Ramos (cell line): ENCODE measurements around the gene PDGFD.
"Not testable (repeated sequence)": the region's sequence is repeated elsewhere in the genome, so short reads cannot be mapped to it uniquely, and the experiment has no call there.

ENCODE experiments used
- in situ Hi-C: fragments of 300-500 bp; cut with MboI; formaldehyde crosslinking; loops from one replicate; pipeline ENCODE4 v1.14.3; 2022; ENCODE audit warnings: low sequenced_read_pairs; ENCODE audit not compliant: unreplicated experiment

PDGFD gene

DNA sequence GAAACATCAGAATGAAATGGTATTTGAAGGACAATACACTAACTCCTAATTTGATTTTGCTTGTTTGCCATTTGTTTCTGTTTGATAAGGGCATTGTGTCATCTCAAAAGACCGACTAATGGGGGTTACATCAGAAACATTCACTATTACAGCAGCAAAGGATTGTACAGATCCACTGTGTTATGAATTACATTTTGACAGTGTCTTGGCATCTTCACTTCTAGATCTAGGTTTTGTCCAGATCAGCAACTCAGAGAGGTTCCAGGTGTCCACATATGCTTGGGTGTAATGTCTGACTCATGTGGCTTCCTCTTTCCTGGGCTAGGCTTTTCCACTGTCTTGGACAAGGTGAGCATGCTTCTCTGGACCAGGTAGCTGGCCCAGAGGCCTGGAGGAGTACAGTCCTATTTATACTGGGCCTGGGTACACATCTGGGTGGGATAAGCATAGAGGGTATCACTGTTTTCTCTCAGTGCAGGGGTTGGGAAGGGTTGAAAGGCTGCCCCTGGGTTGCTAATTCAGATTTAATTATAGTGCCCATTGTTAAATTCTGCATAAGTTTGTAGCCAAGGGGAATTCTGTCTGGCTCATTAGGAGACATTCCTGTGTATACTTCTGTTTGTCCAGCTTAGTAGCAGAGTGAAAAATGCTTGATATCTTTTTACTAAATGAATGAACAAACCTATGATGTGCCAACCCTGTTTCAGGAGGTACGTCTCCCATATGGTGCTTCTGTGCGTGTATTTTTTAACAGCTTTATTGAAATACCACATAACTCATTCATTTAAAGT, 103.7 kb downstream of the PDGFD start:
- in situ Hi-C loops: no loop called here

GRCh38 chr11:104058680-104059079, 105.3 kb downstream of the PDGFD start:
- in situ Hi-C loops: no loop called here

GRCh38 chr11:104057908-104058307, 106.0 kb downstream of the PDGFD start:
- in situ Hi-C loops: no loop called here

GRCh38 chr11:104055596-104055995, 108.4 kb downstream of the PDGFD start:
- in situ Hi-C loops: no loop called here

DNA sequence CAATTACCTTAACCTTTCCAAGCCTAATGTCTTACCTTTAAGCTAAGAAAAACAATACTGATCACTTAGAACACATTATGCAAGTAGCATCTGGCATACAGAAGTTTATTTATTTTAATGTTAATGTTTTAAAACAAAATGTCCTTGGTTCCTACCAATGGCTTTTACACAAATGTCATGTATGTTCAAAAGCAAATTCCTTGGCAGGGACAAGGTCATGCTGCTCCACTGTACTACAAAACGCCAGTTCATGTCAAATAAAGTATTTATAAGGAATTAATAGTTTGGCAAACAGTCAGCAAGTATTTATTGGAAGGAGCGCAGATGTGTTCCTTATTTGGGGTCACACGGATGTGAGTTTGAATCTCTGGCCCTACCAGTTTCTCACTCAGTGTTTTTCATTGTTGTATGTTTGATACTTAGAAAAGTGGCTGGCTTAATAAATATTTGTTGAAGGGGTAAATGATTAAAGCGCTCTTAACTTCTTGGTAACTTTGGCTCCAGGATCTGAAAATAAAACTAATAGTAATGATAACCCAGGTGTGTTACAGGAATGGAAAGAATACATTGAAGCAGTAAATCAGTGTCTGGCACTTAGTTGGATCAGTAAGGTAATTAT, 108.9 kb downstream of the PDGFD start:
- in situ Hi-C loops: no loop called here

DNA sequence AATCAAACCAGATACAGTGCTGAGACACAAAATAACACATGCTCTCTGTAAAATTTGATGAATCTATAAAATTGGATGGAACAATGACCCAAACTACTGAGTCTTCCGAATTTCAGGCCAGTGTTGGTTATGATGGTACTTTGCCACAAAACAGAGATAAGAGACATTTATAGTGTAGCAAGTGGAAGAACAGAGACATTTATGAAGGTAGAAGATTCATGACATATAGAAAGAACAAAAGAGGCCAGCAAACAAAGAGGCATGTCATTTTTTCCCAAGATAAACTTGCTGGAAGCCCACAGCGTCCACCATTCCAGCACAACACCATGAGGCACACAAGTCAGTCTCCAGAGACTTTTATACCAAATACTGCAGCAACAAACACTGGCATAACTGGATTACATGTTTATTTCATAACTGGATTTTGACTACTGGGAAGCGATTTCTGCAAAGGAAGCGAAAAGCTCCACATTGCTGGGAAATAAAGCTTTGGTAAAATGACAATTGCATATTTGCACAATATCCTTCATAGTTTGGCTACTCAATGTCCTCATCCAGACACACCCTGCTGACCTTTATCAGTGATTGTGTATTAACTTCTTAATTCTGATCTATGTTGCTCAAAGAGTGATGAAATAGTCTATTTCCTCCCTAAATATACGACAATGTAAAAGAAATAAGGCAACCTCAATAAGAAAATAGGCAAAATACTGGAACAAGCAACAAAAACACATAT, 110.0 kb downstream of the PDGFD start:
- in situ Hi-C loops: no loop called here

DNA sequence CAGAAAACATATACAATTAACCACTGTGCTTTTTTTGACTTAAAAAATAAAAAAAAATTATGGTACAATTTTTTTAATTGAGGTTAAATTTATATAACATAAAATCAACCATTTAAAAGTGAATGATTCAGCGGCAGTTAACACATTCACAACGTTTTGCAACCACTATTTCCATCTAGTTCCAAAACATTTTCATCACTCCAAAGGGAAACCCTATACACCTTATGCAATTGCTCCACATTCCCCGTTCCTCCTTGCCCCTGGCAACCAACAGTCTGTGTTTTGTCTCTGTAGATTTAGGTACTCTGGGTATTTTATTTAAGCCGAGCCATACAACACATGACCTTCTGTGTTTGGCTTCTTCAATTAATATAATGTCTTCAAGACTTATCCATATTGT, 112.2 kb downstream of the PDGFD start:
- in situ Hi-C loops: no loop called here

DNA sequence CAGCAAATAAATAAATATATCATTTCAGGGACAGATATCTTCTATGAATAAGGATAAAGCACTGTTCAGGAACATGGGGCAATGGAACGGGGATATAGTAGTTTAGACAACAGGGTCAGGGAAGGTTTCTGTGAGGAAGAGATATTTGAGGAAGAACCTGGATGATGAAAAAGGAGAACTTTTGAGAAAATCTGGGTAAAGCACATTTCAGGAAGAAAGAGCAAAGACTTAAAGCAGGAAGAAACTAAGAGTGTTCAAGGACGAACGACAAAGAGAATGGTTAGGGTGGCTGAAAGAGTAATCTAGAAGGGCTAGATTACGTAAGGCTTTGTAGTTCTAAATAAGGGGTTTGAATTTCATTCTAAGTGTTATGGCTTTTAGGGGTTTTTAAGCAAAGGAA, 114.8 kb downstream of the PDGFD start:
- in situ Hi-C loops: no loop called here

DNA sequence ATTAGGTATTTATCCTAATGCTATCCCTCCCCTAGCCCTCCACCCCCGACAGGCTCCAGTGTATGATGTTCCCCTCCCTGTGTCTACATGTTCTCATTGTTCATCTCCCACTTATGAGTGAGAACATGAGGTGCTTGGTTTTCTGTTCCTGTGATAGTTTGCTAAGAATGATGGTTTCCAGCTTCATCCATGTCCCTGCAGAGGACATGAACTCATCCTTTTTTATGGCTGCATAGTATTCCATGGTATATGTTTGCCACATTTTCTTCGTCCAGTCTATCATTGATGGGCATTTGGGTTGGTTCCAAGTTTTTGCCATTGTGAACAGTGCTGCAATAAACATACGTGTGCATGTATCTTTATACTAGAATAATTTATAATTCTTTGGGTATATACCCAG, 117.1 kb downstream of the PDGFD start:
- in situ Hi-C loops: not testable (repeated sequence)

- in situ Hi-C loops: no loop called here
Measured at GRCh38 chr11:104046331-104046730, 117.6 kb downstream of the PDGFD start.

- in situ Hi-C loops: no loop called here
Measured at GRCh38 chr11:104043678-104044239, 120.2 kb downstream of the PDGFD start.

- in situ Hi-C loops: no loop called here
Measured at GRCh38 chr11:104043142-104043541, 120.8 kb downstream of the PDGFD start.

GRCh38 chr11:104041792-104042191, 122.2 kb downstream of the PDGFD start:
- in situ Hi-C loops: no loop called here

GRCh38 chr11:104036995-104037394, 127.0 kb downstream of the PDGFD start:
- in situ Hi-C loops: no loop called here

- in situ Hi-C loops: no loop called here
Measured at GRCh38 chr11:104036588-104036987, 127.4 kb downstream of the PDGFD start, which contains the start of gene DDI1. DDI1 (plus strand) TSS chr11:104036640; CDS start chr11:104036823, 183 bp downstream.

DNA sequence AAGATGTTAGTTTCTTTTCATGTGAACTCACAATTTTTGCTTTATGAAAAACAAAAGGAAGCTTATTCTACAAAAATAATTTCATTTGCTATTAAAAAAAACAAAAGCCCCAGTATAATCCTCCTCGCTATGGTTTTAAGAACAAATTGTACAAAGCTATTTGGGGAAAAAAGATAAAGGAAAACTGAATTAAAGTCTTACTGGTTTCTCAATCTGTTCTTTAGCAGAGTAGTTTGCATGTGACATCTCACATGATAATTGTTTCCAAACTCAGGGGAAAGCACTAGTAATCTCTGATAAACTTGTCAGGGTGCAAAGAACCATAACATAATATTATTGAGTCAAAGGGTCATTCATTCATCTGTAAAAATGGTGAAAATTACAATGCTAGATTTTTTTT, 130.4 kb downstream of the PDGFD start:
- in situ Hi-C loops: no loop called here

DNA sequence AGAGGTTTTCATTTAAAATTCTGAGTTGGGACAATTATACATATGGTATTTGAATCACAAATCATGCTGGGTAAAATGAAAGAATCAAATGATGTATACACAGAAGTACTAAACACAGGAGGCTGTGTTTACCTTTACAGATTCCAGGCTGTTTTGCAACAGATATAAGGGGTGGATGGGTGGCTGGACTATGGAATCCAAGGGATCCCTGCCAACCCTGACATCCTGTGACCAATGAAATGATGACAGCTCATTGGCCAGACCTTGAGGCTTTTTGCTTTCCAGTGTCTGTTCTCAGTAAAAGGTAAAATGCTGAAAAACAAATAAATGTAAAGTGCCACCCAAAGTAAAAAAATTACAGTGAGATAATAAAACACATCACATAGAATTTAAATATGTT, 130.8 kb downstream of the PDGFD start:
- in situ Hi-C loops: no loop called here

- in situ Hi-C loops: no loop called here
Measured at GRCh38 chr11:104028476-104029263, 135.3 kb downstream of the PDGFD start.

- in situ Hi-C loops: no loop called here
Measured at GRCh38 chr11:104024572-104024971, 139.4 kb downstream of the PDGFD start.
